WERI-Rb-1 (cell line): ENCODE measurements around the gene RNF212.

Experiments
- DNase-seq: peaks from one replicate; pipeline ENCODE4 v3.0.0-alpha.2; 2020
- H3K27ac ChIP-seq: fragments of 250-450 bp; sonication (Bioruptor Pico); 2 replicates; pipeline ENCODE4 v1.5.1; 2020; ENCODE audit warnings: mild to moderate bottlenecking, moderate library complexity
- H3K27me3 ChIP-seq: fragments of 250-450 bp; sonication (Bioruptor Pico); 2 replicates; pipeline ENCODE4 v1.5.1; 2021; ENCODE audit warnings: mild to moderate bottlenecking, low read depth, moderate library complexity; ENCODE audit not compliant: insufficient read depth, severe bottlenecking
- H3K36me3 ChIP-seq: fragments of 250-450 bp; sonication (Bioruptor Pico); 2 replicates; pipeline ENCODE4 v1.5.1; 2020; ENCODE audit warnings: mild to moderate bottlenecking, moderate library complexity
- H3K4me3 ChIP-seq: 2 replicates; pipeline ENCODE4 v1.5.1; 2011; ENCODE audit warnings: low read depth, mild to moderate bottlenecking, control low read depth, low read length
- H3K9me3 ChIP-seq: fragments of 250-450 bp; sonication (Bioruptor Pico); 2 replicates; pipeline ENCODE4 v1.5.1; 2021; ENCODE audit warnings: mild to moderate bottlenecking, moderate library complexity; ENCODE audit not compliant: severe bottlenecking
- TF ChIP-seq, protein P1 (sequence below): IDR thresholded peaks from 2 replicates; pipeline ENCODE4 v1.5.1; 2011; ENCODE audit warnings: low read depth, mild to moderate bottlenecking, control low read depth, inconsistent platforms, low read length

Gene RNF212

DNA sequence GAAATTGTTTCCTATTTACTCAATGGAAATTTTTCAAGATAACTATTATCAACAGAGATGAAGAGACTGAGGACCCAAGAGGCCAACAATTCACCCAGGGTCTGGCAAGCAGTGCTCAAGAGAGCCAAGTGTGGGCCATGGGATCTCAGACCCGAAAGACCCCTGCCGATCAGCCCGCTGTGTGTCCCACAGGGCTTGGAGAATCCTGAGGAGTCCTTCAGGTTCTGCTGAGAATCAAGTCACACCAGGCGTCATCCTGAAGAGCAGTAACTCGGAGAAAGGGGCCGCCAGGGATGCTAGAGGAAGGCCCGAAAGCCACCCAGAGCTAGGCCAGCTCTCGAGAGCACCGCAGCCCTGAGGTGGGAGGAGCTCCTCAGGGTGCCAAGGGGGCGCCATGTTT is 53.2 kb downstream of the RNF212 start:
- Histone ChIP-seq H3K27ac (no peak overlapping the region), H3K36me3 (no peaks in the 10 kb centered on the region), H3K9me3 (no peaks in the 10 kb centered on the region), H3K4me3 (no peak overlapping the region), H3K27me3 (peaks cover 9% of the 10 kb centered on the region)
- DNase-seq: no peak
- TF ChIP-seq, protein P1, sequence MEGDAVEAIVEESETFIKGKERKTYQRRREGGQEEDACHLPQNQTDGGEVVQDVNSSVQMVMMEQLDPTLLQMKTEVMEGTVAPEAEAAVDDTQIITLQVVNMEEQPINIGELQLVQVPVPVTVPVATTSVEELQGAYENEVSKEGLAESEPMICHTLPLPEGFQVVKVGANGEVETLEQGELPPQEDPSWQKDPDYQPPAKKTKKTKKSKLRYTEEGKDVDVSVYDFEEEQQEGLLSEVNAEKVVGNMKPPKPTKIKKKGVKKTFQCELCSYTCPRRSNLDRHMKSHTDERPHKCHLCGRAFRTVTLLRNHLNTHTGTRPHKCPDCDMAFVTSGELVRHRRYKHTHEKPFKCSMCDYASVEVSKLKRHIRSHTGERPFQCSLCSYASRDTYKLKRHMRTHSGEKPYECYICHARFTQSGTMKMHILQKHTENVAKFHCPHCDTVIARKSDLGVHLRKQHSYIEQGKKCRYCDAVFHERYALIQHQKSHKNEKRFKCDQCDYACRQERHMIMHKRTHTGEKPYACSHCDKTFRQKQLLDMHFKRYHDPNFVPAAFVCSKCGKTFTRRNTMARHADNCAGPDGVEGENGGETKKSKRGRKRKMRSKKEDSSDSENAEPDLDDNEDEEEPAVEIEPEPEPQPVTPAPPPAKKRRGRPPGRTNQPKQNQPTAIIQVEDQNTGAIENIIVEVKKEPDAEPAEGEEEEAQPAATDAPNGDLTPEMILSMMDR: no peak

DNA sequence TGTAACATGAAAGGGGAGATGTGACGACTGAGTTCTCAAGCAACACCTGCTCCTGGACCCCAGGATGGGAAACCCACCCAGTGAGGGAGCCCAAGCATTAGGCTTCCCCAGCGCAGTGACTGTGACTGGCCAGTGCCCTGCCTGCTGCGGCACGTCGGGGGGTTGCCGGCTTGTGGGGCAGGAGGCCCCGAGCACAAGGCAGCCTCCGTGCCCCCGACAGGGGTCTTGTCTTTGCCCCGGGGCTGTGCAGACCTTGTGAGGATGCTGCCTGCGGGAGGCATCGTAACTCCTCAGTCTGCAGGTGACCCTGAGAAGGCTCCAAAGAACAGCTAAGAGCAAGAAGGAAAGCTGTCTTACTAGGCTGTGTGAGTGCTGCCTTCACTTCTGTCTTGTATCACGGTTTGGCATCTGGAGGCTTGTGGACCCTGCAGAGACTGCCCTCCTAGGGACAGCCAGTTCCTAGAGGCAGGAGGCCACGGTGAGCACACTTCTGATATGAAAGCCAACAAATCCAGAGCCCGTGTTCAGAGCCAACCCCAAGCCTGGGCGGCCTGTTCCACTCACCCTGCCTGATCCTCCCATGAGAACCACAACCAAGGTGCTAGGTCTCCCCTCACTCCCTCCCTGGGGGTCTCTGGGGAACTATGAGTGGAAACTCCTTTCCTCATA is 54.2 kb downstream of the RNF212 start:
- Histone ChIP-seq H3K27me3 (peaks cover 9% of the 10 kb centered on the region), H3K9me3 (no peaks in the 10 kb centered on the region), H3K27ac (no peak overlapping the region), H3K4me3 (no peak overlapping the region), H3K36me3 (no peaks in the 10 kb centered on the region)
- TF ChIP-seq, protein P1: peak; percentile 10; the same call in 1 of the 2 replicates
- DNase-seq: no peak

DNA sequence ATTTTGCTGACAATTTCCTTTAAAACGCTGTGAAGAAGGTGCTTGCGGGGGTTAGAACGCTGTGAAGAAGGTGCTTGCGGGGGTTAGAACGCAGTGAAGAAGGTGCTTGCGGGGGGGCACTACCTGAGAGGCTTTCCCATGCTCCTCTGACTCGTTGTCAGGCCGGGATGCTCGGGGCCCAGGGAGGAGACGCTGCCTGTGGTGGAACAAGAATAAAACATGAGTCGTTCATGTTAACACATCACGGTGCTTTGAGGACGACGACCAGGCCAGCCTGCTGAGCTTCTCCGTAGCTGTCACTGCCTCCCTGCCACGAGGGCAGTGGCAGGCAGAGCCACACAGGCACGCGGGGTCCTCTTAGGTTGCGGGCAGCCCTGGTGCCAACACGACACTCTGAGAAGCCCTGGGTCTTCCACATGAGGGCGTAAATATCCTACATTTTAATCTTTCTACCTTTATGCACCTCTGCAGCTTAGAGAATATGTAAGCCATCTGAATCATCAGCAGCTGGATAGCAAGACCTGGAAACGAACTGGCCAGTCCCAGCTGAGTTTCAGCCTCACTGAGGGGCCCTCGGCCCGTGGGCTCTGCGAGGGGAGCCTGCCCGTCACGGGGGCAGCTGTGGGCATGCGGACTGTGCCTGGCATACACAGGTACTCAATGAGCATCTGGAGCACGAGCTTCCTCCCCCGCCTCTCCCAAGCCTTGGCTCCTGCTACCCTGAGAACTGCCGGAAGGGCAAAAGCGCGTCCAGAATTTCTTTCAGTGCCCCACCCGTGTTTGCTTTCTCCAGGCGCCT is 55.0 kb downstream of the RNF212 start:
- peaks cover 9% of the 10 kb centered on the region for H3K27me3 ChIP-seq
- no peak for DNase-seq
- H3K4me3 ChIP-seq: no peak overlapping the region
- TF ChIP-seq, protein P1: no peak
- no peak overlapping the region for H3K27ac ChIP-seq
- no peaks in the 10 kb centered on the region for H3K9me3 ChIP-seq
- H3K36me3 ChIP-seq: no peaks in the 10 kb centered on the region

DNA sequence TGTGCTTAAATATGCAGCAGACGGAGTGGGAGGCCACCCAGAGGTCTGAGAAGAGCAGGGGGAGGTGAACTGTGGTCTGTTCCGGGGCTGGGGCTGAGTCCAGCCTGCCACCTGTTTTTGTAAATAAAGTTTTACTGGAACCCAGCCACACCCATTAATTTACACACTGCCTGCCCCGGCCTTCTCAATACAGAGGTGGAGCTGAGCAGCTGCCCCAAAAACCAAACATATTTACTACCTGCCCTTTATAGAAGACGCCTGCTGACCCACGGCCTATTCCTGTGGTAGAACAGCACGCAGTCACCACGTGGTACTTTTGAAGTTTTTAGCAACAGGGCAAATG is 56.0 kb downstream of the RNF212 start:
- Histone ChIP-seq H3K36me3 (no peaks in the 10 kb centered on the region), H3K27ac (no peak overlapping the region), H3K9me3 (no peaks in the 10 kb centered on the region), H3K4me3 (no peak overlapping the region), H3K27me3 (peaks cover 19% of the 10 kb centered on the region)
- TF ChIP-seq, protein P1: no peak
- no peak for DNase-seq

DNA sequence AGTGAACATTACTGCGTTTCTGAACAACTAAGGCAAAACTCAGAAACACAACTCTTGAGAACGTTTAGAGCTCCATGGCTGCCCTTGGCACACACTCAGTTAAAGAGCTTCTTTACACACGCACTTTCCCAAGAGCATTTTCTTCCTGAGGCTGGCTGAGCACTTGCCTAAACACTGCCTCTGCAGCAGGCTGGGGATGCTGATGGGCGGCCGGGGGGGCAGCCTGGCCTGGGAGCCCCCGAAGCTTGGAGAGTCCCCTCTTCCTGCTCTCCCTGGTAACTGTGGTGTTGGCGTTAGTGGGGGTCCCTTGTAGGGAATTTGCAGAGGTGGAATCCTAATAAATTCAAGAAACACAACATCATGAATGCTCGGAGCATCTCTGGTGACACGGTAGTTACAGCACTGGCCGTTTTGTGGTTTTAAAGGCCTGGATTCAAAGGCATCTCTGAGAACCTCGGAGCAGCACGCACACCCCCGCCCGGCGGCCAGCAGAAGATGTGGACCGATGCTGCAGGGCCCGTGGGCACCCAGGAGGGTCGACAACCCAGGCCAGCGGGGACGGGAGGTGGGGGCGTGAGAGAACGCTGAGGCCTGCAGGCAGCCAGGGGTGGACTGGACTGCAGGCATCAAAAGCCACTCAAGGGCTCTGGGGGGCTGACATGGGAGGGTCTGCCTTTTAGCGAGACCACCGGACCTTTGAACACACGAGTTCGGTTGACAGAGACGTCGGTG is 56.5 kb downstream of the RNF212 start:
- Histone ChIP-seq H3K27me3 (peaks cover 19% of the 10 kb centered on the region), H3K9me3 (no peaks in the 10 kb centered on the region)
- TF ChIP-seq, protein P1: no peak

More for the DNA sequence above, 56.5 kb downstream of the RNF212 start:
- no peaks in the 10 kb centered on the region for H3K36me3 ChIP-seq
- no peak overlapping the region for H3K4me3 ChIP-seq
- no peak overlapping the region for H3K27ac ChIP-seq
- no peak for DNase-seq
